Measurements from ENCODE around the gene CCSAP.

The CCSAP gene

DNA sequence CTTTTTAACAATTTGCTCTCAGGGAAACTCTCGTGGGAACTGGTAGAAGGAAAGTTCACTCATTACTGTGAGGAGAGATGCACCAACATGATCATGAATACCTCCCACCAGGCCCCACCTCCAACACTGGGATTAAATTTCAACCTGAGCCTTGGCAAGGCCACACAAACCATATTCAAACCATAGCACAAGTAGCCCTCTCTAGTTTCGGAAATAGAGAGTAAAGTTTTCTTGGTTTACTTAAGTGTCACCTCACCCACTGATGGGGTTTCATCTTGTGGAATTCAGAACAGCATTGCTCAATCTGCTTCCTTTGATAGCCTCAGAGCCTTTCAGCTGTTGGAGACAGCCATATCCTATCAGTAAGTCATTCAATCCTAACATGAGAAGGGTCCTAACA, 25.5 kb upstream of the CCSAP start:
- H3K27ac ChIP-seq (ENCODE audit: insufficient read depth, low read length, poor library complexity, severe bottlenecking), result no peak overlapping the region
- H3K27me3 ChIP-seq (replicated peaks; ENCODE audit: control insufficient read depth, insufficient read depth, low read length, poor library complexity, severe bottlenecking), result no peaks in the 10 kb centered on the region
- H3K36me3 ChIP-seq (ENCODE audit: control insufficient read depth, insufficient read depth, low read length), result no peaks in the 10 kb centered on the region
- no peaks in the 10 kb centered on the region for H3K9me3 ChIP-seq (ENCODE audit: control insufficient read depth, low read length)
- H3K4me3 ChIP-seq (ENCODE audit: insufficient read depth, low read depth, low read length, poor library complexity, severe bottlenecking), result no peak overlapping the region
- no peaks in the 10 kb centered on the region for H3K4me1 ChIP-seq (ENCODE audit: control insufficient read depth, insufficient read depth, low read length, poor library complexity, severe bottlenecking)
- no peak for DNase-seq

DNA sequence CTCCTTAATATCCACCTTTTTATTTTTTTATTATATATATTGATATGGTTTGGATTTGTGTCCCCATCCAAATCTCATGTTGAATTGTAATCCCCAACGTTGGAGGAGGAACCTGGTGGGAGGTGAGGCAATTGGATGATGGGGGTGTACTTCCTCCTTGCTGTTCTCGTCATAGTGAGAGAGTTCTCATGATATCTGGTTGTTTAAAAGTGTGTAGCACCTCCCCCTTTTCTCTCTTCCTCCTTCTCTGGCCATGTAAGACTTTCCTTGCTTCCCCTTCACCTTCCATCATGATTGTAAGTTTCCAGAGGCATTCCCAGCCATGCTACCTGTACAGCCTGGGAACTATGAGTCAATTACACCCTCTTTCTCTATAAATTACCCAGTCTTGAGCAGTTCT, 22.7 kb upstream of the CCSAP start:
- DNase-seq, result no peak
- no peak overlapping the region for H3K27ac ChIP-seq (ENCODE audit: insufficient read depth, low read length, poor library complexity, severe bottlenecking)
- no peaks in the 10 kb centered on the region for H3K36me3 ChIP-seq (ENCODE audit: control insufficient read depth, insufficient read depth, low read length)
- H3K9me3 ChIP-seq (ENCODE audit: control insufficient read depth, low read length), result no peaks in the 10 kb centered on the region
- no peak overlapping the region for H3K4me3 ChIP-seq (ENCODE audit: insufficient read depth, low read depth, low read length, poor library complexity, severe bottlenecking)
- no peaks in the 10 kb centered on the region for H3K27me3 ChIP-seq (replicated peaks; ENCODE audit: control insufficient read depth, insufficient read depth, low read length, poor library complexity, severe bottlenecking)
- H3K4me1 ChIP-seq (ENCODE audit: control insufficient read depth, insufficient read depth, low read length, poor library complexity, severe bottlenecking), result no peaks in the 10 kb centered on the region

DNA sequence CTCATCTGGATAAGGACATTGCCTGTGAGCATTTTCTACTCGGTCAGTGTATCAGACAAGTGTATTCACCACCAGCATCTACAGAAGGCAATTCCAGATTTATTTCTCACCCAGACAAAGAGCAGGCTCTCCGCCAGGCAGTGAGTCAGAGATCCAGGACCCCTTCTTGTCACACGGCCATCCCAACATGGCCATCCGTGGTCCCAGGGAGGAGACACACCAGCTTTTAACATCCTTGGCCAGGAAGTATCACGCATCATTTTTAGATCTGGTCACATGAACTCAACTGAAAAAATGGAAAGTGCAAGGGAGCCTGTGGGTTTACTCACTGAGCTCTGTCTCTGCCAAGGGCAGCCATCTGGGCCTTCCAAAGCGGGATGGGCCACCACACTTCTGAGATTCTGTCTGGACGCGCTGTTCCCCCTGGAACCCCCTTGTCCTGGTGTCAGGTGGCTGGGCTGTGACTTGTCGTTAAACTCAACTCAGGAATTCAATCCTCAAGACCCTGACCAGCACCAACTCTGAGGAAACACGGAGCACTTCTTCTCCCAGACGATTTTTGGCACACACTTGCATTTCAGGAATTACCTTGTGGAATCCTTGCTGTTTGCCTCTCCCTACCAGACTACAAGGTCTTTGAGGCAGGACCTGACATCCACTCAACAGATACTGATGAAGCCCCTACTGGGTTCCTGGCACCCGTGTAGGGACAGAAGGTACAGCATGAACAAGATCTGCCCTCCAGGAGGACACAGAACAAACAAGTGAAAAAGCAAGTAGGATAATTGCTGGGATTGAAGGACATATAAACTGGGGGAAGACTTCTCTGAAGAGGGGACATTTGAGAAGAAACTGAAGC, 21.6 kb upstream of the CCSAP start:
- Histone ChIP-seq H3K36me3 (ENCODE audit: control insufficient read depth, insufficient read depth, low read length) (no peaks in the 10 kb centered on the region), H3K4me3 (ENCODE audit: insufficient read depth, low read depth, low read length, poor library complexity, severe bottlenecking) (no peak overlapping the region), H3K27ac (ENCODE audit: insufficient read depth, low read length, poor library complexity, severe bottlenecking) (no peak overlapping the region), H3K9me3 (ENCODE audit: control insufficient read depth, low read length) (no peaks in the 10 kb centered on the region), H3K4me1 (ENCODE audit: control insufficient read depth, insufficient read depth, low read length, poor library complexity, severe bottlenecking) (no peaks in the 10 kb centered on the region), H3K27me3 (replicated peaks; ENCODE audit: control insufficient read depth, insufficient read depth, low read length, poor library complexity, severe bottlenecking) (no peaks in the 10 kb centered on the region)
- no peak for DNase-seq

DNA sequence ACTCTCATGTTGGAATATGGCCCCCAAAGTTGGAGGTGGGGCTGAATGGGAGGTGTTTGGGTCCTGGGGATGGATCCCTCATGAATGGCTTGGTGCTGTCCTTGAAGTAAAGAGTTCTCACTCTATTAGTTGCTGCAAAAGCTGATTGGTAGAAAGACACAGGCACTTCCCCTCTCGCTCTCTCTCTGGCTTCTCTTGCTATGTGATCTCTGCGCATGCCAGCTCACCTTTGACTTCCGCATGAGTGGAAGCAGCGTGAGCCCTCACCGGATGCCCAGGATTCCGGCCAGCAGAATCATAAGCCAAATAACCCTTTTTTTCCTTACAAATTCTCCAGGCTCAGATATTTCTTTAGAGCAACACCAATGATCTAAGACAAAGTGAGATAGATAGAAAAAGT, 20.9 kb upstream of the CCSAP start:
- no peaks in the 10 kb centered on the region for H3K36me3 ChIP-seq (ENCODE audit: control insufficient read depth, insufficient read depth, low read length)
- DNase-seq, result no peak
- H3K9me3 ChIP-seq (ENCODE audit: control insufficient read depth, low read length), result no peaks in the 10 kb centered on the region
- H3K4me1 ChIP-seq (ENCODE audit: control insufficient read depth, insufficient read depth, low read length, poor library complexity, severe bottlenecking), result no peaks in the 10 kb centered on the region
- no peak overlapping the region for H3K27ac ChIP-seq (ENCODE audit: insufficient read depth, low read length, poor library complexity, severe bottlenecking)
- no peak overlapping the region for H3K4me3 ChIP-seq (ENCODE audit: insufficient read depth, low read depth, low read length, poor library complexity, severe bottlenecking)
- H3K27me3 ChIP-seq (replicated peaks; ENCODE audit: control insufficient read depth, insufficient read depth, low read length, poor library complexity, severe bottlenecking), result no peaks in the 10 kb centered on the region

DNA sequence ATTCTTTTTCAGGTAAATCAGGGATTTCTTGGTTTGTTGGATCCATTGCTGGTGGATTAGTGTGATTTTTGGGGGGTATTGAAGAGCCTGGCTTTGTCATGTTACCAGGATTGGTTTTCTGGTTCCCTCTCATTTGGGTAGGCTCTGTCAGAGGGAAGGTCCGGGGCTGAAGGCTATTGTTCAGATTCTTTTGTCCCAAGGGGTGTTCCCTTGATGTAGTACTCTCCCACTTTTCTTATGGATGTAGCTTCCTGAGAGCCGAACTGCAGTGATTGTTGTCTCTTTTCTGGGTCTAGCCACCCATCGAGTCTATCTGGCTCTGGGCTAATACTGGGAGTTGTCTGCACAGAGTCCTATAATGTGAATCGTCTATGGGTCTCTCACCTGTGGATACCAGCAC, 17.6 kb upstream of the CCSAP start:
- H3K36me3 ChIP-seq (ENCODE audit: control insufficient read depth, insufficient read depth, low read length), result no peaks in the 10 kb centered on the region
- H3K4me3 ChIP-seq (ENCODE audit: insufficient read depth, low read depth, low read length, poor library complexity, severe bottlenecking), result no peak overlapping the region
- no peaks in the 10 kb centered on the region for H3K4me1 ChIP-seq (ENCODE audit: control insufficient read depth, insufficient read depth, low read length, poor library complexity, severe bottlenecking)
- no peak for DNase-seq
- no peak overlapping the region for H3K27ac ChIP-seq (ENCODE audit: insufficient read depth, low read length, poor library complexity, severe bottlenecking)
- H3K9me3 ChIP-seq (ENCODE audit: control insufficient read depth, low read length), result peaks cover 3% of the 10 kb centered on the region
- no peaks in the 10 kb centered on the region for H3K27me3 ChIP-seq (replicated peaks; ENCODE audit: control insufficient read depth, insufficient read depth, low read length, poor library complexity, severe bottlenecking)

DNA sequence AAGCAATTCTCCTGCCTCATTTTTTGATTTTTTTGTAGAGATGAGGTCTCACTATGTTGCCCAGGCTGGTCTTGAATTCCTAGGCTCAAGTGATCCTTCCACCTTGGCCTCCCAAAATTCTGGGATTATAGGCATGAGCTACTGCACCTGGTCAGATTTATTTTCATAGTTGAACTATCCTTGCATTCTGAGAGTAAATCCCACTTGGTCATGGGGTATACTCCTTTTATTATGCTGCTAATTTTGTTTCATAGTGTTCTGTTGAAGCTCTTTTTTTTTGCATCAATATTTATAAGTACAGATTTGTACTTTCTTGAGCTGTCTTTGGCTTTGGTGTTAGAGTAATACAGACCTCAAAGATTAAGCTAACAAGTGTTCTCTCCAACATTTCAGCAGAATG, 12.8 kb upstream of the CCSAP start:
- H3K36me3 ChIP-seq (ENCODE audit: control insufficient read depth, insufficient read depth, low read length), result no peaks in the 10 kb centered on the region
- no peak overlapping the region for H3K4me3 ChIP-seq (ENCODE audit: insufficient read depth, low read depth, low read length, poor library complexity, severe bottlenecking)
- H3K9me3 ChIP-seq (ENCODE audit: control insufficient read depth, low read length), result peaks cover 3% of the 10 kb centered on the region
- DNase-seq, result no peak
- H3K27ac ChIP-seq (ENCODE audit: insufficient read depth, low read length, poor library complexity, severe bottlenecking), result no peak overlapping the region
- H3K4me1 ChIP-seq (ENCODE audit: control insufficient read depth, insufficient read depth, low read length, poor library complexity, severe bottlenecking), result no peaks in the 10 kb centered on the region
- H3K27me3 ChIP-seq (replicated peaks; ENCODE audit: control insufficient read depth, insufficient read depth, low read length, poor library complexity, severe bottlenecking), result no peaks in the 10 kb centered on the region

DNA sequence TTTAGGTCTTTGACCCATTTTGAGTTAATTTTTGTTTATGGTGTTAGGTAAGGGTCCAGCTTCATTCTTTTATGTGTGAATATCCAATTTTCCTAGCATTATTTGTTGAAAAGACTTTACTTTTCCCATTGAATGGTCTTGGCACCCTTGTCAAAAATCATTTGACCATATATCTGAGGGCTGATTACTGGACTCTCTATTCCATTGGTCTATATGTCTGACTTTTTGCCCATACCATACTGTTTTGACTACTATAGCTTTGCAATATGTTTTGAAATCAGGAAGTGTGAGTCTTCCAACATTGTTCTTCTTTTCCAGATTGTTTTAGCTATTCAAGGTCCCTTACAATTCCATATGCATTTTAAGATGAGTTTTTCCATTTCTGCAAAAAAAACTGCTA, 11.4 kb upstream of the CCSAP start:
- Histone ChIP-seq H3K27ac (ENCODE audit: insufficient read depth, low read length, poor library complexity, severe bottlenecking) (no peak overlapping the region), H3K4me3 (ENCODE audit: insufficient read depth, low read depth, low read length, poor library complexity, severe bottlenecking) (no peak overlapping the region), H3K4me1 (ENCODE audit: control insufficient read depth, insufficient read depth, low read length, poor library complexity, severe bottlenecking) (no peaks in the 10 kb centered on the region), H3K36me3 (ENCODE audit: control insufficient read depth, insufficient read depth, low read length) (no peaks in the 10 kb centered on the region), H3K9me3 (ENCODE audit: control insufficient read depth, low read length) (peaks cover 3% of the 10 kb centered on the region), H3K27me3 (replicated peaks; ENCODE audit: control insufficient read depth, insufficient read depth, low read length, poor library complexity, severe bottlenecking) (no peaks in the 10 kb centered on the region)
- no peak for DNase-seq

DNA sequence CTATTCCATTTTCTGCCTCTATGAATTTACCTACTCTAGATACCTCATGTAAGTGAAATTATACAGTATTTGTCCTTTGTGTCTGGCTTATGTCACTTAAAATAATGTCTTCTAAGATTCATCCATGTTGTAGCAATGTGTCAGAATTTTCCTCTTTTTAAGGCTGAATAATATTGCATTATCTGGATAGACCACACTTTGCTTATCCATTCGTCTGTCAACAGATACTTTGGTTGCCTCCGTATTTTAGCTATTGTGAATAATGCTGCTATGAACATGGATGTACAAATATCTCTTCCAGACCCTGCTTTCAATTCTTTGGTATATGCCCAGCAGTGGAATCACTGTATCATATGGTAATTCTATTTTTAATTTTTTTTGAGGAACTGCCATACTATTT, 10.1 kb upstream of the CCSAP start:
- Histone ChIP-seq H3K27me3 (replicated peaks; ENCODE audit: control insufficient read depth, insufficient read depth, low read length, poor library complexity, severe bottlenecking) (no peaks in the 10 kb centered on the region), H3K9me3 (ENCODE audit: control insufficient read depth, low read length) (peaks cover 3% of the 10 kb centered on the region), H3K4me3 (ENCODE audit: insufficient read depth, low read depth, low read length, poor library complexity, severe bottlenecking) (no peak overlapping the region), H3K36me3 (ENCODE audit: control insufficient read depth, insufficient read depth, low read length) (no peaks in the 10 kb centered on the region), H3K27ac (ENCODE audit: insufficient read depth, low read length, poor library complexity, severe bottlenecking) (no peak overlapping the region), H3K4me1 (ENCODE audit: control insufficient read depth, insufficient read depth, low read length, poor library complexity, severe bottlenecking) (no peaks in the 10 kb centered on the region)
- no peak for DNase-seq

DNA sequence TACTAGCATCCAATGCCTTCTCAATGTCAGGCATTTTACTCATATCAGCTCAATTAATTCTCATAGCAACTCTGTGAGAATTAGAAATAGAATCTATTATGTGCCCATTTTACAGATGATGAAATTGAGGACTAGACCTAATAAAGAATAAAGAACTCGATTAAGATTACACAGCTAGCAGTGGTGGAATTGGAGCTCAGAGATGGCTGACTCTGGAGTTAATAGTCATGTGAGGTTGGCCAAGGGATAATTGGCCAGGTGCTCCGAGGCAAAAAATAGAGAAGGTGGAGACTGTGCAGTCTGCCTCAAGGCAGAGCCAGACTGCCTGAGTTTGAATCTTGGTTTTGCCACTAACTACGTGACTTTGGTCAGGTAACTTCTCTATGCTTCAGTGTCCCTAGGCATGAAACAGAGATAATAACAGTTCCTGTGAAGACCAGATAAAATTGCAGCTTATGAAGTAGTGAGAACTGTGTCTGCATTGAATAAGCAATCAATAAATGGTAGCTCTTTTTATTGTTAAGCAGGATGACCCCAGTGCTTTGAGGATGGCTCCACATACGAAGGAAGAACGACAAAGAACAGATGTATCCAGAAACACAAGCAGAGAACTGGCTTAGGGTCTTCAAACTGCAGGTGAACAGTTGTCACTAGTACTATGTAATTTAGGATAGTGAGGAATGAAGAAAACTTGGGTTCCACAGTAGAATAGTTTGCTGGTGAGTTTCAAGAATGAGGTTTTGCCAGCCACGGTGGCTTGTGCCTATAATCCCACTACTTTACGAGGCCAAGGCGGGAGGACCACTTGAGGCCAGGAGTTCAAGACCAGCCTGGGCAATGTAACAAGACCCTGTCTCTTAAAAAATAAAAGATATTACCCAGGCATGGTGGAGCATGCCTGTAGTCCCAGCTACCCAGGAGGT, 6.9 kb upstream of the CCSAP start:
- Histone ChIP-seq H3K27ac (ENCODE audit: insufficient read depth, low read length, poor library complexity, severe bottlenecking) (no peak overlapping the region), H3K27me3 (replicated peaks; ENCODE audit: control insufficient read depth, insufficient read depth, low read length, poor library complexity, severe bottlenecking) (no peaks in the 10 kb centered on the region), H3K36me3 (ENCODE audit: control insufficient read depth, insufficient read depth, low read length) (no peaks in the 10 kb centered on the region), H3K4me1 (ENCODE audit: control insufficient read depth, insufficient read depth, low read length, poor library complexity, severe bottlenecking) (no peaks in the 10 kb centered on the region), H3K9me3 (ENCODE audit: control insufficient read depth, low read length) (no peaks in the 10 kb centered on the region), H3K4me3 (ENCODE audit: insufficient read depth, low read depth, low read length, poor library complexity, severe bottlenecking) (no peak overlapping the region)
- no peak for DNase-seq

DNA sequence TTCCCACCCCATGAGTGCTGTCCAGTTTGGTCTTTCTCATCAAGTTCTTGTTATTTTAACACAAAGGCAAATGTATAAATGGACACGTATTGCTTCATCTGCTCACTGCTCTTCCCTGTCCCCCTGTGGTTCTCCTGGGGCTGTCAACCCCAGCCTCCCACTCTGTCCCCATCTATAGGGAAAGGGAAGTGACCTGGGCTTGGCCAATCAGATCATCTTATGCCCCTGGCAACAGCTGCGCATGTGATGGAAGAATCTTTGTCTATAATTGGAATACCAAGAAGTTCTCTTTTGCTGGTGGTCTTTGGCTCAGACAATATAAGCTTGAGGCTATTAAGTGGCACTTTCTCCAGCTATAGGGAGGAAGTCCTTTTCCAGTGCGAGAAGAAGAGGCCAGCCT, 4.7 kb upstream of the CCSAP start:
- Histone ChIP-seq H3K27ac (ENCODE audit: insufficient read depth, low read length, poor library complexity, severe bottlenecking) (no peak overlapping the region), H3K27me3 (replicated peaks; ENCODE audit: control insufficient read depth, insufficient read depth, low read length, poor library complexity, severe bottlenecking) (no peaks in the 10 kb centered on the region), H3K4me3 (ENCODE audit: insufficient read depth, low read depth, low read length, poor library complexity, severe bottlenecking) (no peak overlapping the region), H3K4me1 (ENCODE audit: control insufficient read depth, insufficient read depth, low read length, poor library complexity, severe bottlenecking) (peaks cover 4% of the 10 kb centered on the region), H3K9me3 (ENCODE audit: control insufficient read depth, low read length) (no peaks in the 10 kb centered on the region), H3K36me3 (ENCODE audit: control insufficient read depth, insufficient read depth, low read length) (no peaks in the 10 kb centered on the region)
- DNase-seq, result no peak

Data from effector memory CD4-positive, alpha-beta T cell (primary cell).